ENCODE results near the gene FHIT.

DNA sequence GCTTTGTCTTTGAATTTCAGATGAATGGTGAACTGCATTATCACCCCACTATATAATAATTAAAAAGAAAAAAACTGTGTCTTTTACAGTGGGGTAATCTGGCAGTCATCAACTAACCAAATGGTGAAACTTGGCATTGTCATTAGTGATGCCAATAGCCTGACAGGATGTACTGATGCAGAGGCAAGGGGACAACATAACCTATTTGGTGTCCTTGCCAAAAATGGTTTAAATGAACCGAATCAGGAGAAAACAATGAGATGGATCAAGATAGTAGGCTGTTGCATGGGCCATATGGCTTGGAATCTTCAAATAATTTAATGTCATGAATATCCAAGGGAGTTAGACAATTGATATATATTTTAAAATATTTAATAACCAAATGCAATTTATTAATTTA lies 738.7 kb downstream of the FHIT start:
- TF ChIP-seq CTCF (IDR thresholded peaks at IDR 0.05 in 4 of 5, conservative IDR thresholded peaks at IDR 0.05 in 1 of 5) (no peak), POLR2A (IDR thresholded peaks at IDR 0.05) (no peak)
